Spleen (tissue), 7 donors: ENCODE data around the gene ST3GAL4.

Experiments
- CTCF ChIP-seq, 11 experiments: fragments of 200-600 bp in 7 of 11; fragments of 450-650 bp in 4 of 11; sonication (generic) in 4 of 11; IDR thresholded peaks in 8 of 11; conservative IDR thresholded peaks in 3 of 11; 1 replicate in 7 of 11; 2 replicates in 4 of 11; pipeline versions ENCODE4 v1.4.0 to v1.8.0; 2016 to 2021; ENCODE audit warnings: antibody characterized with exemption in 11 of 11, inconsistent platforms in 4 of 11, mild to moderate bottlenecking in 1 of 11
- POLR2A ChIP-seq, 3 donors: fragments of 450-650 bp; IDR thresholded peaks; one replicate each; pipeline ENCODE4 v1.5.1; 2017; ENCODE audit warnings: antibody characterized with exemption in 3 of 3, mild to moderate bottlenecking in 1 of 3
- POLR2AphosphoS5 ChIP-seq, 3 donors: sonication (generic); formaldehyde crosslinking; IDR thresholded peaks; one replicate each; pipeline ENCODE4 v1.5.1; 2017; ENCODE audit warnings: antibody characterized with exemption in 3 of 3
- donor health status: DM: no; HTN: no; CAD: no; lungs with moderate emphysema.
- donor health status: DM: no; HTN: no; CAD: no.
- donor health status: DM: no; HTN: no; CAD: no.

- no peak for TF ChIP-seq CTCF (IDR thresholded peaks at IDR 0.05 in 8 of 11, conservative IDR thresholded peaks at IDR 0.05 in 3 of 11)
- TF ChIP-seq POLR2A (IDR thresholded peaks at IDR 0.05) = no peak
- no peak for TF ChIP-seq POLR2AphosphoS5 (IDR thresholded peaks at IDR 0.05)
Observed at GRCh38 chr11:126409620-126409985, 54.1 kb downstream of the ST3GAL4 start.
